Adrenal gland (tissue), 12 donors: ENCODE measurements around the gene BCL11B. TPM values are rescaled to one million over a fixed set of nuclear protein-coding genes. Genes with fewer than 3 reads are reported as not detected.
A peak's percentile ranks its signal among the peaks of the same experiment; 100 is the strongest.

Experiments
- DNase-seq, 7 donors: peaks; one replicate each; pipeline ENCODE4 v3.0.0-alpha.2; 2019 to 2020
- H3K27ac ChIP-seq, 5 donors: fragments of 200-600 bp; sonication (generic) in 4 of 5; 1 replicate in 3 of 5; 2 replicates in 2 of 5; pipeline versions ENCODE4 v1.5.1 to v1.8.0; 2016 to 2020; ENCODE audit warnings: mild to moderate bottlenecking in 1 of 5
- H3K27me3 ChIP-seq: fragments of 200-600 bp; 2 replicates; pipeline ENCODE4 v1.8.0; 2021
- H3K36me3 ChIP-seq, 2 donors: fragments of 200-600 bp; replicated peaks in 1 of 2; 1 replicate in 1 of 2; 2 replicates in 1 of 2; pipeline versions ENCODE4 v1.5.1 to v1.8.0; 2018 to 2022
- H3K4me1 ChIP-seq, 2 donors: fragments of 200-600 bp; replicated peaks in 1 of 2; 1 replicate in 1 of 2; 2 replicates in 1 of 2; pipeline versions ENCODE4 v1.5.1 to v1.8.0; 2018 to 2021
- H3K4me3 ChIP-seq, 4 donors: fragments of 200-600 bp; sonication (generic) in 3 of 4; one replicate each; pipeline ENCODE4 v1.5.1; 2016 to 2018
- H3K9me3 ChIP-seq, 3 donors: fragments of 200-600 bp; sonication (generic) in 1 of 3; replicated peaks in 1 of 3; 1 replicate in 2 of 3; 2 replicates in 1 of 3; pipeline versions ENCODE4 v1.5.1 to v1.8.0; 2016 to 2021
- CTCF ChIP-seq, 6 experiments: fragments of 450-650 bp in 4 of 6; fragments of 200-600 bp in 2 of 6; sonication (generic) in 1 of 6; IDR thresholded peaks; 1 replicate in 5 of 6; 2 replicates in 1 of 6; pipeline versions ENCODE4 v1.5.1 to v1.8.0; 2016 to 2021; ENCODE audit warnings: antibody characterized with exemption in 6 of 6, mild to moderate bottlenecking in 2 of 6, moderate library complexity in 1 of 6
- POLR2A ChIP-seq, 2 donors: fragments of 450-650 bp; IDR thresholded peaks; one replicate each; pipeline ENCODE4 v1.6.1; 2017; ENCODE audit warnings: antibody characterized with exemption in 2 of 2, mild to moderate bottlenecking in 2 of 2, moderate library complexity in 1 of 2
- WGBS, 4 donors: extraction: QIAGEN DNeasy Blood & Tissue Kit in 2 of 4; methylation state at CpG; one replicate each; pipeline versions ENCODE4 v1.1.5 to v1.1.7; 2013 to 2017; 5-methylcytosine and 5-hydroxymethylcytosine counted together
- intact Hi-C, 2 donors: fragments of 100-400 bp; cut with DNase I; formaldehyde crosslinking; loops; one replicate each; pipeline versions ENCODE4 v1.14.1 to v1.15.0; 2022 to 2023
- polyA plus RNA-seq, 3 donors: library from polyadenylated mRNA; stranded (reverse); fragments of 200-250 nt in 2 of 3; fragments of 350-450 nt in 1 of 3; fragmentation: Illumina TruSeq in 1 of 3; extraction: RNeasy Lipid Tissue Mini Kit (QIAGEN cat#74804) in 1 of 3; gene quantifications; one replicate each; pipeline ENCODE4 v1.2.3, GENCODE V29; 2013 to 2014
- total RNA-seq, 9 donors: library from RNA; depleted of rRNA in 4 of 9; stranded (reverse); fragments of >200 nt in 4 of 9; fragments of 120-200 nt in 1 of 9; fragmentation: NEBNext Ultra II Directional in 1 of 9; extraction: Animal tissue kit (Norgen Biotek cat#: 25700) in 1 of 9; gene quantifications; one replicate each; pipeline versions ENCODE4 v1.1.0 to v1.2.4, GENCODE V29; 2013 to 2023
- donor health status: healthy with polysubstance abuse.
- donor health status: Bipolar disorder and iron deficiency.
- donor health status: DM: yes; HTN: yes; CAD: no.
- donor health status: DM: no; HTN: no; CAD: no.
- donor health status: DM: no; HTN: no; CAD: no.
- donor health status: DM: yes; HTN: yes; CAD: no.

BCL11B gene
- total and polyA plus RNA-seq, 12 donors = 0.24 to 3.2 (median 0.54) TPM

GRCh38 chr14:99146616-99147365 is 125.2 kb downstream of the BCL11B start:
- H3K4me1 ChIP-seq = no peaks in the 10 kb centered on the region
- DNase-seq = no peak
- TF ChIP-seq CTCF (IDR thresholded peaks at IDR 0.05) (no peak), POLR2A (IDR thresholded peaks at IDR 0.05) (no peak)

DNA sequence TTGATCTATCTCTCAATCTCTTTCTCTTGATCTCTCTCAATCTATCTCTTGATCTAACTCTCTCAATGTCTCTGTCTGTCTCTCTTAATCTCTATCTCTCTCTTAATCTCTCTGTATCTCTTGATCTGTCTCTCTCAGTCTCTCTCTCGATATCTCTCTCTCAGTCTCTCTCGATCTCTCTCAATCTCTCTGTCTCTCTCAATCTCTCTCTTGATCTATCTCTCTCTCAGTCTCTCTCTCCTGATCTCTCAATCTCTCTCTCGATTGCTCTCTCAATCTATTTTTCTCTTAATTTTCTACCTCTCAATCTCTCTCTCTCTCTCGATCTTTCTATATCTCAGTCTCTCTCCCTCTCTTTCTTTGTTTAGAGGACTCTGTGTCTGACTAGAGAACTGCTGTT is 126.7 kb downstream of the BCL11B start:
- TF ChIP-seq CTCF (IDR thresholded peaks at IDR 0.05) = no peak
- no peak for TF ChIP-seq POLR2A (IDR thresholded peaks at IDR 0.05)
- H3K27ac ChIP-seq = no peak overlapping the region
- no peaks in the 10 kb centered on the region for H3K9me3 ChIP-seq
- no peak for DNase-seq
- H3K4me1 ChIP-seq = no peaks in the 10 kb centered on the region
- 82 to 92% (median 85%) methylated on average over 4 of the region's 4 CpGs for WGBS, 4 donors
- no peaks in the 10 kb centered on the region for H3K36me3 ChIP-seq
- intact Hi-C loops = no loop called here
- H3K27me3 ChIP-seq = no peaks in the 10 kb centered on the region
- no peak overlapping the region for H3K4me3 ChIP-seq

More at GRCh38 chr14:99146616-99147365, 125.2 kb downstream of the BCL11B start:
- 75 to 83% (median 80%) methylated on average over 24 to 27 of the region's 27 CpGs for WGBS, 4 donors
- no peak overlapping the region for H3K27ac ChIP-seq
- intact Hi-C loops = no loop called here
- H3K27me3 ChIP-seq = no peaks in the 10 kb centered on the region
- H3K9me3 ChIP-seq = no peaks in the 10 kb centered on the region
- no peaks in the 10 kb centered on the region for H3K36me3 ChIP-seq
- H3K4me3 ChIP-seq = no peak overlapping the region

DNA sequence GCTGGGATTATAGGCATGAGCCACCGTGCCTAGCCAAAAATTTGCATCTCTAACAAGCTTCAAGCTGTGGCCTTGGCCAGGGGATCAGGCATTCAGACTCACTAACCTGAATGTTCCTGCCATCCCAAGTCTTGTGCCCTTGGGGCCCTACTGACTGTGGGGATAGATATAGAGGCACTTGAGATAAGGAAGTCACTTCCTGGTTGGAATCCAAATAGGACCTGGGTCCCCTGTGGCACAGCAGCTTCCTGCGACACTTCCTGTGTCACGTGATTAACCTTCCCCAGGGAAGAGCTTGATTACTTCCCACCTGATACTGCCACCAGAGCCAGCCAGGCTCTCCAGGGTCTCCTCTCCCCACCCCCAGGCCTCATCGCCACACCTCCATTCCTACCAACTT is 128.2 kb downstream of the BCL11B start:
- peak in 1 of 7 donors; percentile 34 for DNase-seq
- Histone ChIP-seq H3K27ac (no peak overlapping the region), H3K4me3 (no peak overlapping the region), H3K4me1 (no peaks in the 10 kb centered on the region), H3K36me3 (no peaks in the 10 kb centered on the region), H3K27me3 (no peaks in the 10 kb centered on the region), H3K9me3 (no peaks in the 10 kb centered on the region)
- intact Hi-C loops = no loop called here
- no peak for TF ChIP-seq CTCF (IDR thresholded peaks at IDR 0.05)
- WGBS, 4 donors = 76 to 84% (median 79%) methylated on average over 4 of the region's 4 CpGs

GRCh38 chr14:99143126-99143525 is 128.9 kb downstream of the BCL11B start:
- Histone ChIP-seq H3K27me3 (no peaks in the 10 kb centered on the region), H3K9me3 (no peaks in the 10 kb centered on the region), H3K4me1 (no peaks in the 10 kb centered on the region), H3K4me3 (no peak overlapping the region), H3K36me3 (no peaks in the 10 kb centered on the region), H3K27ac (no peak overlapping the region)
- intact Hi-C loops = no loop called here
- 44 to 64% (median 52%) methylated on average over 2 of the region's 2 CpGs for WGBS, 4 donors
- DNase-seq = peak in 1 of 7 donors; percentile 27
- no peak for TF ChIP-seq CTCF (IDR thresholded peaks at IDR 0.05)
- no peak for TF ChIP-seq POLR2A (IDR thresholded peaks at IDR 0.05)
